Fibroblast of lung (primary cell): ENCODE results near the gene GCKR. TPM values are rescaled to one million over a fixed set of nuclear protein-coding genes. Genes with fewer than 3 reads are reported as not detected.

Experiments
- DNase-seq, 2 donors: peaks; one replicate each; pipeline versions ENCODE4 v3.0.0 to v3.0.0-alpha.2; 2010; ENCODE audit warnings: low read depth in 2 of 2
- H2AFZ ChIP-seq: 2 replicates; pipeline ENCODE4 v1.5.1; 2012; ENCODE audit warnings: low read length, control low read depth, inconsistent platforms
- H3K27ac ChIP-seq: 2 replicates; pipeline ENCODE4 v1.5.1; 2011; ENCODE audit warnings: low read length, control low read depth; ENCODE audit not compliant: insufficient read depth
- H3K27me3 ChIP-seq: 2 replicates; pipeline ENCODE4 v1.5.1; 2011; ENCODE audit warnings: mild to moderate bottlenecking, low read length; ENCODE audit not compliant: control insufficient read depth, insufficient read depth
- H3K36me3 ChIP-seq: 2 replicates; pipeline ENCODE4 v1.5.1; 2011; ENCODE audit warnings: low read length; ENCODE audit not compliant: control insufficient read depth, insufficient read depth
- H3K4me1 ChIP-seq: 2 replicates; pipeline ENCODE4 v1.5.1; 2011; ENCODE audit warnings: low read length; ENCODE audit not compliant: control insufficient read depth, insufficient read depth; ENCODE audit errors: extremely low read depth
- H3K4me2 ChIP-seq: 2 replicates; pipeline ENCODE4 v1.5.1; 2011; ENCODE audit warnings: low read length, control low read depth; ENCODE audit not compliant: insufficient read depth; ENCODE audit errors: extremely low read depth
- H3K4me3 ChIP-seq, 4 experiments: fragments of 200-600 bp in 1 of 4; sonication (generic) in 1 of 4; replicated peaks in 1 of 4; 2 replicates each; pipeline ENCODE4 v1.5.1; 2011 to 2016; ENCODE audit warnings: low read length in 4 of 4, low read depth in 3 of 4, mild to moderate bottlenecking in 3 of 4, control low read depth in 2 of 4, inconsistent platforms in 1 of 4, mixed read lengths in 1 of 4; ENCODE audit not compliant: insufficient read depth in 1 of 4; ENCODE audit errors: control extremely low read depth in 1 of 4
- H3K79me2 ChIP-seq: 2 replicates; pipeline ENCODE4 v1.5.1; 2012; ENCODE audit warnings: mild to moderate bottlenecking, low read length, inconsistent platforms; ENCODE audit not compliant: control insufficient read depth, insufficient read depth
- H3K9ac ChIP-seq: 2 replicates; pipeline ENCODE4 v1.5.1; 2011; ENCODE audit warnings: mild to moderate bottlenecking, low read length, control low read depth; ENCODE audit not compliant: insufficient read depth
- H3K9me3 ChIP-seq: 2 replicates; pipeline ENCODE4 v1.5.1; 2012; ENCODE audit warnings: low read depth, low read length; ENCODE audit not compliant: control insufficient read depth, insufficient read depth
- H4K20me1 ChIP-seq: 2 replicates; pipeline ENCODE4 v1.5.1; 2011; ENCODE audit warnings: low read length; ENCODE audit not compliant: control insufficient read depth, insufficient read depth; ENCODE audit errors: extremely low read depth
- CTCF ChIP-seq, 2 donors: IDR thresholded peaks in 1 of 2; conservative IDR thresholded peaks in 1 of 2; 1 replicate in 1 of 2; 2 replicates in 1 of 2; pipeline ENCODE4 v1.5.1; 2011 to 2012; ENCODE audit warnings: low read length in 2 of 2, control low read depth in 1 of 2, inconsistent platforms in 1 of 2, low read depth in 1 of 2, mild to moderate bottlenecking in 1 of 2
- EZH2 ChIP-seq: IDR thresholded peaks from 2 replicates; pipeline ENCODE4 v1.5.1; 2012; ENCODE audit warnings: low read length, control low read depth, mild to moderate bottlenecking; ENCODE audit errors: missing control alignments
- polyA plus RNA-seq, 2 donors: library from polyadenylated mRNA; depleted of rRNA in 1 of 2; stranded (reverse) in 1 of 2; unstranded in 1 of 2; fragments of >200 nt; gene quantifications; 2 replicates each; pipeline ENCODE4 v1.2.1, GENCODE V29; 2011 to 2012; ENCODE audit warnings: missing spikeins in 1 of 2
- total RNA-seq: library from RNA; depleted of rRNA; stranded (reverse); fragments of >200 nt; gene quantifications from 2 replicates; pipeline ENCODE4 v1.2.1, GENCODE V29; 2014

Gene GCKR
- total and polyA plus RNA-seq, 2 donors (not counting 1 experiment from before 2014, with no cell fraction given), result 0.16 to 0.50 TPM

GRCh38 chr2:27471961-27472360 is 24.7 kb upstream of the GCKR start:
- no peak for DNase-seq
- Histone ChIP-seq H4K20me1 (no peaks in the 10 kb centered on the region), H3K9me3 (no peaks in the 10 kb centered on the region), H3K27ac (no peak overlapping the region), H3K36me3 (peaks cover 3% of the 10 kb centered on the region), H3K4me1 (no peaks in the 10 kb centered on the region), H3K9ac (no peak overlapping the region), H3K4me3 (no peak overlapping the region), H3K79me2 (no peaks in the 10 kb centered on the region), H2AFZ (no peak overlapping the region), H3K4me2 (no peak overlapping the region), H3K27me3 (no peaks in the 10 kb centered on the region)
- TF ChIP-seq EZH2, result no peak
- TF ChIP-seq CTCF (conservative IDR thresholded peaks at IDR 0.05 in 1 of 2, IDR thresholded peaks at IDR 0.05 in 1 of 2; ENCODE audit: low read depth in 1 of 2, low read length in 2 of 2), result no peak

- Histone ChIP-seq H3K9ac (no peak overlapping the region), H3K4me2 (no peak overlapping the region), H3K36me3 (peaks cover 4% of the 10 kb centered on the region), H2AFZ (no peak overlapping the region), H3K4me1 (peaks cover 2% of the 10 kb centered on the region), H4K20me1 (no peaks in the 10 kb centered on the region), H3K79me2 (no peaks in the 10 kb centered on the region), H3K9me3 (no peaks in the 10 kb centered on the region), H3K4me3 (no peak overlapping the region), H3K27ac (no peak overlapping the region), H3K27me3 (no peaks in the 10 kb centered on the region)
- no peak for TF ChIP-seq CTCF (conservative IDR thresholded peaks at IDR 0.05 in 1 of 2, IDR thresholded peaks at IDR 0.05 in 1 of 2; ENCODE audit: low read depth in 1 of 2, low read length in 2 of 2)
- no peak for TF ChIP-seq EZH2
- DNase-seq, result no peak
These were observed 11.1 kb upstream of the GCKR start for GRCh38 chr2:27485496-27485895.

GRCh38 chr2:27489118-27489497 is 7.5 kb upstream of the GCKR start:
- no peaks in the 10 kb centered on the region for H4K20me1 ChIP-seq
- H3K9ac ChIP-seq, result peak overlapping the region; percentile 68
- peaks cover 2% of the 10 kb centered on the region for H3K36me3 ChIP-seq
- peak overlapping the region; percentile 99 for H2AFZ ChIP-seq
- peak overlapping the region; percentile 100 for H3K4me2 ChIP-seq
- H3K79me2 ChIP-seq, result no peaks in the 10 kb centered on the region
- peaks cover 2% of the 10 kb centered on the region for H3K4me1 ChIP-seq
- TF ChIP-seq CTCF (conservative IDR thresholded peaks at IDR 0.05 in 1 of 2, IDR thresholded peaks at IDR 0.05 in 1 of 2; ENCODE audit: low read depth in 1 of 2, low read length in 2 of 2), result no peak
- peak overlapping the region; percentile 77 for H3K27ac ChIP-seq
- no peaks in the 10 kb centered on the region for H3K27me3 ChIP-seq
- no peaks in the 10 kb centered on the region for H3K9me3 ChIP-seq
- H3K4me3 ChIP-seq, result peak overlapping the region; percentile 71 to 96 (median 88)
- peak; percentile 26 to 32 for DNase-seq
